ENCODE measurements around the gene SEMA4G. TPM values are rescaled to one million over a fixed set of nuclear protein-coding genes. Genes with fewer than 3 reads are reported as not detected.

The SEMA4G gene
- polyA plus RNA-seq, 2 of the 4 experiments (the other 2 are of a cell fraction): 13.5 to 17.4 TPM

DNA sequence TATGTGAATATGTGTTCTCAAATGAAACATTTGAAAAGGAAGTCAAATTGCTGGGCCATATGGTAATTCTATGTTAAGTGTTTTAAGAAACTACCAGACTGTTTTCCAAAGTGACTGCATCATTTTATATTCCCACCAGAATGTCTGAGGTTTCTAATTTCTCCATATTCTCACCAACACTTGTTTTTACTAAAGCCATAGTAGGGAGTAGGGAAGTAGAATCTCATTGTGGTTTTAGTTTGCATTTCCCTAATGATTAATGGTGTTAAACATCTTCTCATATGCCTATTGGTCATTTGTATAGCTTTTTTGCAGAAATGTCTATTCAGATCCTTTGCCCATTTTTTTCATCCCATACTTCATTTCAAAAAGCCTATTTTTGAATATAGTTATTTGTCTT is 9.1 kb upstream of the SEMA4G start:
- H3K4me2 ChIP-seq: no peak overlapping the region
- ATAC-seq: no peak
- DNase-seq (ENCODE audit: low read depth in 1 of 2, low spot score in 1 of 2): no peak
- POLR2A ChIA-PET: no interaction called here
- no peak for FAIRE-seq
- no peak overlapping the region for H3K4me3 ChIP-seq
- no peaks in the 10 kb centered on the region for H3K9me3 ChIP-seq
- no peaks in the 10 kb centered on the region for H3K4me1 ChIP-seq
- no peak for TF ChIP-seq JUNB (IDR thresholded peaks at IDR 0.05)
- TF ChIP-seq HDAC2 (IDR thresholded peaks at IDR 0.05): no peak
- no peak for TF ChIP-seq HOXB5 (CRISPR knock-in tag; IDR thresholded peaks at IDR 0.05)
- no peak for TF ChIP-seq REST (IDR thresholded peaks at IDR 0.05)
- no peak for TF ChIP-seq MYC (IDR thresholded peaks at IDR 0.05; ENCODE audit: borderline replicate concordance, low read length)
- H3K27ac ChIP-seq: no peak overlapping the region
- CTCF ChIA-PET: no interaction called here

GRCh38 chr10:100962351-100963080 is 6.8 kb upstream of the SEMA4G start:
- Histone ChIP-seq H3K4me3 (no peak overlapping the region), H3K27ac (no peak overlapping the region), H3K4me2 (no peak overlapping the region), H3K9me3 (no peaks in the 10 kb centered on the region), H3K4me1 (no peaks in the 10 kb centered on the region)
- CTCF ChIA-PET: interaction anchor here (1.8 kb wide), 1 partner anchor 36 kb away, joined by 4 read pairs; no protein-coding TSS in a partner anchor
- 88% methylated on average over 4 of the region's 4 CpGs for WGBS (ENCODE audit: missing lambda C conversion rate)
- ATAC-seq: no peak
- TF ChIP-seq, protein P1, sequence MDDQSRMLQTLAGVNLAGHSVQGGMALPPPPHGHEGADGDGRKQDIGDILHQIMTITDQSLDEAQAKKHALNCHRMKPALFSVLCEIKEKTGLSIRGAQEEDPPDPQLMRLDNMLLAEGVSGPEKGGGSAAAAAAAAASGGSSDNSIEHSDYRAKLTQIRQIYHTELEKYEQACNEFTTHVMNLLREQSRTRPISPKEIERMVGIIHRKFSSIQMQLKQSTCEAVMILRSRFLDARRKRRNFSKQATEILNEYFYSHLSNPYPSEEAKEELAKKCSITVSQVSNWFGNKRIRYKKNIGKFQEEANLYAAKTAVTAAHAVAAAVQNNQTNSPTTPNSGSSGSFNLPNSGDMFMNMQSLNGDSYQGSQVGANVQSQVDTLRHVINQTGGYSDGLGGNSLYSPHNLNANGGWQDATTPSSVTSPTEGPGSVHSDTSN (IDR thresholded peaks at IDR 0.05): no peak
- TF ChIP-seq CHD4 (IDR thresholded peaks at IDR 0.05; ENCODE audit: borderline replicate concordance): no peak
- TF ChIP-seq HDAC2 (IDR thresholded peaks at IDR 0.05): no peak
- no peak for TF ChIP-seq CBX2 (IDR thresholded peaks at IDR 0.05; ENCODE audit: borderline replicate concordance, low read depth)
- TF ChIP-seq HEYL (CRISPR knock-in tag; IDR thresholded peaks at IDR 0.05): no peak
- POLR2A ChIA-PET: no interaction called here
- no peak for FAIRE-seq
- DNase-seq (ENCODE audit: low read depth in 1 of 2, low spot score in 1 of 2): no peak

GRCh38 chr10:100963826-100964225 is 5.5 kb upstream of the SEMA4G start:
- no peak overlapping the region for H3K4me3 ChIP-seq
- H3K4me1 ChIP-seq: peaks cover 3% of the 10 kb centered on the region
- TF ChIP-seq SMC3 (IDR thresholded peaks at IDR 0.05) (no peak), FOXS1 (CRISPR knock-in tag; IDR thresholded peaks at IDR 0.05) (no peak), HDAC2 (IDR thresholded peaks at IDR 0.05) (no peak), ZC3H11A (IDR thresholded peaks at IDR 0.05) (no peak)
- H3K4me2 ChIP-seq: no peak overlapping the region
- no peaks in the 10 kb centered on the region for H3K9me3 ChIP-seq
- ATAC-seq: no peak
- no peak for DNase-seq (ENCODE audit: low read depth in 1 of 2, low spot score in 1 of 2)
- 79% methylated on average over 1 of the region's 1 CpG for WGBS (ENCODE audit: missing lambda C conversion rate)
- FAIRE-seq: no peak
- POLR2A ChIA-PET: no interaction called here
- CTCF ChIA-PET: interaction anchor here (1.8 to 5.1 kb wide), 3 partner anchors 19 to 51 kb away, joined by 4 to 22 read pairs (median 5); no protein-coding TSS in a partner anchor
- no peak overlapping the region for H3K27ac ChIP-seq

DNA sequence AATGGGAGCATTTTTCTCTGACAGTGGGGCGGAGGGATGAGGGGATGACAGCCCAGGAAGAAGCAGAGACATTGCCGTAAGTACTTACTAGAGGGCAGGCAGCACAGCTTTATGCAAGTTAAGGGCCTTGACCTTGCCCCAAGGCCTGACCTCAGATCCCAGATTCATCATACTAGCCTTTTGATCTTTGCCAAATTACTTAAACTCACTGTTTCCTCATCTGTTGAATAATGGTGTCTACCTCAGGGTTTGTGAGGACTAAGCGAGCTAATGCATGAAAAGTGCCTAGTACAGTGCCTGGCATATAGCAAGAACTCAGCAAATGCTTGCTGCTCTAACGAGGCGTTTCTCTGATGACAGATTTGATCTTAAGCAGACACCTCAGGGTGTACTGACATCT is 3.5 kb upstream of the SEMA4G start:
- Histone ChIP-seq H3K4me3 (no peak overlapping the region), H3K4me1 (peaks cover 17% of the 10 kb centered on the region), H3K9me3 (no peaks in the 10 kb centered on the region), H3K4me2 (no peak overlapping the region), H3K27ac (no peak overlapping the region)
- FAIRE-seq (no peak), DNase-seq (ENCODE audit: low read depth in 1 of 2, low spot score in 1 of 2) (no peak), ATAC-seq (no peak)
- POLR2A ChIA-PET: no interaction called here
- 75% methylated on average over 5 of the region's 5 CpGs for WGBS (ENCODE audit: missing lambda C conversion rate)
- TF ChIP-seq POLR2AphosphoS2 (conservative IDR thresholded peaks at IDR 0.05; ENCODE audit: low read length): no peak
- no peak for TF ChIP-seq HOXB5 (CRISPR knock-in tag; IDR thresholded peaks at IDR 0.05)
- no peak for TF ChIP-seq KDM1A (IDR thresholded peaks at IDR 0.05; ENCODE audit: low read depth)
- no peak for TF ChIP-seq EHMT2 (IDR thresholded peaks at IDR 0.05; ENCODE audit: low read depth)
- CTCF ChIA-PET: interaction anchor here (0.9 to 5.1 kb wide), 7 partner anchors 10 to 87 kb away, joined by 3 to 22 read pairs (median 6); no protein-coding TSS in a partner anchor

All from A549 (cell line).